Activated T-helper 1 cell treated with anti-CD3 and anti-CD28 coated beads, Interleukin-2, amount 50 U/mL, for 16 hours (primary cell): Measurements from ENCODE around the gene SFRP2.

Source experiments
- DNase-seq, 2 donors: peaks; one replicate each; pipeline ENCODE4 v3.0.0-alpha.2; 2020; ENCODE audit warnings: low read depth in 1 of 2, low spot score in 1 of 2

SFRP2 gene

GRCh38 chr4:153773236-153773690, 15.6 kb downstream of the SFRP2 start:
- no peak for DNase-seq

DNA sequence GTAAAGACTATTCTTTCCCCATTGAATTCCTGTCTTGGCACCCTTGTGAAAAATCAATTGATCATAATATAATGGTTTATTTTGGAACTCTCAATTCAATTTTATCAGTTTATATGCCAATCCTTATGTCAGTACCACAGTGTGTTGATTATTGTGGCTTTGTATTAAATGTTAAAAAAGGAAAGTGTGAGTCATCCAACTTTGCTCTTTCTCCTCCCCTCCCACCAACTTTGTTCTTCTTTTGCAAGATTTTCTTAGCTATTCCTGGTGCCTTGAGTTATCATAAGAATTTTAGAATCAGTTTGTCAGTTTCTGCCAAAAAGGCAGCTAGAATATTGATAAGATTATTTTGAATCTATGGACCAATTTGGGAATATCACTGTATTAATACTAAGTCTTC, 17.8 kb downstream of the SFRP2 start:
- DNase-seq: no peak

DNA sequence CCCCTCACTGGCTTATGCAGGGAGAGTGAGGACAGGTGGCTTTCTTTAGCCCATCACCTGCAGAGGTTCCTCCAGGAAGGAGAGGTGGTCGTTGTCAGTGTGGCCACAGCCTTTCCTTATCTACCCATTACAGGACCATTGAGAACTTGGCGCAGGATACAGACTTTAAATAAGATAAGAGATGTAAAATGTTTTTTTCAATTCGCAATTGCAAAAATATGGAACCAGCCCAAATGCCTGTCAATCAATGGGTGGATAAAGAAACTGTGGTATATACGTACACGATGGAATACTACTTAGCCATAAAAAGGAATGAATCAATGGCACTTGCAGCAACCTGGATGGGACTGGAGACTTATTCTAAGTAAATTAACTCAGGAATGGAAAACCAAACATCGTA, 22.1 kb downstream of the SFRP2 start:
- DNase-seq: no peak

DNA sequence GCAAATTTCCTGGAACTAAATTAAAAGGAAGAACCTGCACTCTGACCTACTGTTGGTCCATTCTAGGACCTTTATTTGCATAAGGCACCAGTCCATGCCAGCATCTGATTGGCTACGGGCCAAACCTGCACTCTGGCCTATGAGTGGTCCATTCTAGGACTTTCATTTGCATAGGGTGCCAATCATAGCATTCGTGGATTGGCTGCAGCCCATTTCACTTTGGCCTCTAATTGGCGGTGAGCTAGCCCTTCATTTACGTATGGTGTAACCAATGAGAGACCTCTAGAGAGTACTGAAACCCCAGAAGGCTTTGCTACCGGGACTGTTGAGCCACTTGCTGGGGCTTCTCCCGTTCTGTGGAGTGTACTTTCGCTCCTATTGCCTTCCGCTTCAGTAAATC, 23.0 kb downstream of the SFRP2 start:
- DNase-seq: no peak

DNA sequence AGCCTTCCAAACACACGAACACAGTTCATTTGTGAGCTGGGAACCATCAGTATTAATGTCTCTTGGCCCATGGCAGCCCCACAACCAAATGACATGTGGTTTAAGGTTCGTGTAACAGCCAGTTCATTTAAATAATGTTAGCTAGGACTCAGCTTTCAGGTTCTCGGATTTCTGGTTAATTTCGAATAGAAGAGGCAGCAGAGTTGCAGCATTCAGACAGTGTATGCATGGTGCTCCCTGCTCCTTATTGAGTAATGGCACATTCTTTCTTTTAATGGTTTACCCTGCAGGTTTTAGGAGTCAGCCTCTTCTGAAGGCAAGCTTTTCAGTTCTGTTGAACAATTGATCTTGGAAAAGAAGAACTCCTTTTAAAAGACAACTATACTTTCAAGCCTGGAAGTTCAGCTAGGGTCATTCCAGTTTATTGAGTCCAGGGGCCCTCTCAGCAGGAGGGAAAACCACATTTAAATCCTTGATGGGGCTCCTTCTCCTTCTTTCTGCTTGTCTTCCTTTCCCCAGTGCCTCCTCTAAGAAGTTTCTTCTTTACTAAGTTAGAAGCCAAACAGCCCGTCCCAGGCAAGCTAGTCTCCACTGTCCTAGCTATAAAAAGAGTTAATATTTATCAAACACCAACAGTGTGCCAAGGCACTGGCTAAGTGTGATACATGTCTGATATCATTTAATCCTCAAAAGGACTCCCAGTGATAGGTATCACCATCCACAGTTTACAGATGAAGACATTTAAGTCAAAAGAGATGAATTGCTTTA, 24.1 kb downstream of the SFRP2 start:
- DNase-seq: no peak

GRCh38 chr4:153763404-153763803, 25.5 kb downstream of the SFRP2 start:
- DNase-seq: no peak

- DNase-seq: no peak
These were observed 29.2 kb downstream of the SFRP2 start, which contains the start of gene RNF175 for GRCh38 chr4:153759407-153760316. Gene RNF175, minus strand, starts transcription at chr4:153760024. Its CDS starts 162 bp downstream, at chr4:153759862.

GRCh38 chr4:153758688-153759406, 30.0 kb downstream of the SFRP2 start:
- DNase-seq: no peak

DNA sequence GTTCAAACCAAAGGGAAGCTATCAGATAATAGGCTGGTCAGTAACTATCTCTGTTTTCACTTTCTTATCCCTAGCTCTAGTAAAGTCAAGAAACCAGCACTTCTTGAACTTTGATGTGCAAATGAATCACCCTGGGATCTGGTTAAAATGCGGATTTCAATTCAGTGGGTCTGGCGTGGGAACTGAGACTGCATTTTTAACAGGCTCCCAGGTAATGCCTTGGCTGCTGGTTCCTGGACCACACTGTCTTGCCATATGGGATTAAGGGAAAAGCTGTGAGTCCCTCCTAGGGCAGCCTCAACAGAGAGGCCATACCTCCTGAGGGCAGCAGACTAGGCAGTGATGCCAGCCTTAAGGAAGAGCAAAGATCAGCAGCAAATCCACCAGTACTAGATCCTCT, 30.7 kb downstream of the SFRP2 start:
- no peak for DNase-seq

DNA sequence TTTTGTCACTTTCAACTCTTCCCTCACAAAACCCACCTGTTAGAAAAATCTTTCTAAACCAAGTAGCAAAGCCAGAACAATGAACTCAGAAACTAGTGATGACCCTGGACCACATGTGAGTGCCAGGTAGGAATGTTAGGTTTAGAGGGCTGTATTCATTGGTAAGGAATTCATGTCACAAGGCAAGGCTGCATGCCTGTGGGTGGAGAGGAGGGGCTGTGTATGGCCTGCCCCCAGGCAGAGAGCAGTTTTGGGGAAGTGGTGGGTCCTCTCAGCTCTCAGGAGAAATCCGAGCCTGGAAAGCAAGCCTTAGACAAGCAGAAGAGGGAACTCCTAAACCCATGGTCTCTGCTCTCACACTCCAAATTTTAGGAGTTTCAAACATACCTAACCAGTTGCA, 31.5 kb downstream of the SFRP2 start:
- DNase-seq: no peak

DNA sequence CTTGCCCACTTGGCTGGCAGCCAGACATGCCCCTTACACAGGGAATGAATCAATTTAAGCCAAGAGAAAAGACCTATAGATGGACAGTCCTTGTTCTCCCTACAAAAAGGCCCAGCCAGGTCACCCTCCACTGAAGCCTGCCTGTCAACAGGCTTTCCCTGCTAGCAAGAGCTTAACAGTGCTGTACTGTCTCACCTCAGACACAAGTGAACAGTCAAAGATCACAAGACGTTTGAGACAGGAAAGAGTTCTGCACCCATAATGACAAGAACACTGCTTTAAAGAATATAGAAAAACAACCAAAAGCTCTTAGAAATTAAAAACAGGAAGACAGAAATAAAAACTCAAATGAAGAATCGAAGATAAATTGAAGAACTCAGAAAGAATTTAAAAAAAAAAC, 33.7 kb downstream of the SFRP2 start:
- DNase-seq: no peak

GRCh38 chr4:153750197-153750817, 38.6 kb downstream of the SFRP2 start:
- DNase-seq: peak in 1 of 2 donors; percentile 26

DNA sequence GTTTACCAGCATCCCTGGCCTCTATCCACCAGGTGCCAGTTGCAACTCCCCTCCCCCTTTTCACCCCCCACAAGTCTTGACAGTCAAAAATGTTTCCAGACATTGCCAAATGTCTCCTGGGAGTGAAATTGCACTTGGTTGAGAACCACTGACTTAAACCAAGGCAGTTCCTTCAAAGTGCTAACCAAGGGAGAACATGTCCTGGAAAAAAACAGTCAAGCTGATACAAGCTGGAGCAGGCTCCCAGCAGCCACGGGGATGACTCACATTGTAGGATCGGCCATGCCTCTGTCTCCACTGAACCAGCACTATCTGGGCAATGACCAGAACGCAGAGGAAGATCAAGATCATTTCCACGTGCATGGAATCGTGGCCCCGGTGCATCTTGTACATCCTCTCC, 40.5 kb downstream of the SFRP2 start:
- no peak for DNase-seq

- no peak for DNase-seq
These were observed 41.4 kb downstream of the SFRP2 start for GRCh38 chr4:153747406-153747955.

- DNase-seq: no peak
These were observed 43.2 kb downstream of the SFRP2 start for GRCh38 chr4:153745651-153746050.

GRCh38 chr4:153741541-153741940, 47.3 kb downstream of the SFRP2 start:
- no peak for DNase-seq

- no peak for DNase-seq
These were observed 52.9 kb downstream of the SFRP2 start for GRCh38 chr4:153735906-153736461.

DNA sequence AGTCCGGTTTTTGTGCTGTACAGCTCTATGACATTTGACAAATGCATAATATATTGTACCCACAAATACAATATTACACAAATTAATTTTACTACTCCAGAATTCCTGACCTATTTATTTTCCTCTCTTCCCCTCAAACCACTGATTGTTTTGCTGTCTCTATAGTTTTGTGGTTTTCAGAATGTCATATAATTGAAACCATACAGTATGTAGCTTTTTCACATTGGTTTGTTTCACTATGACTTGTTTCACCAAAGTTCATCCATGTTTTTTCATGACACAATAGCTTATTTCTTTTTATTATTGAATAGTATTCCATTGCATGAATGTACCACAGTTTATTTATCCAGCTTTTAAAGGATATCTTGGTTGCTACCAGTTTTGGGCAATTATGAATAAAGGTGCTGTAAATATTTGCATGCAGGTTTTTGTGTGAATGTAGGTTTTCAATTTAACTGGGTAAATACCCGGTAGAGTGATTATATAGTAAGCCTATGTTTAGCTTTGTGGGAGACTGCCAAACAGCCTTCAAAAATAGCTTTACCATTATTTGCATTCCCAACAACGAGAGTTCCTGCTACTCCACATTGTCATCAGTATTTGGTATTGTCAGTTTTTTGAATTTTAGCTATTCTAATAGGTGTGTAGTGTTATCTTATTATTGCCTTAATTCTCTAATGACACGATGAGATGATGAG, 55.0 kb downstream of the SFRP2 start:
- no peak for DNase-seq

DNA sequence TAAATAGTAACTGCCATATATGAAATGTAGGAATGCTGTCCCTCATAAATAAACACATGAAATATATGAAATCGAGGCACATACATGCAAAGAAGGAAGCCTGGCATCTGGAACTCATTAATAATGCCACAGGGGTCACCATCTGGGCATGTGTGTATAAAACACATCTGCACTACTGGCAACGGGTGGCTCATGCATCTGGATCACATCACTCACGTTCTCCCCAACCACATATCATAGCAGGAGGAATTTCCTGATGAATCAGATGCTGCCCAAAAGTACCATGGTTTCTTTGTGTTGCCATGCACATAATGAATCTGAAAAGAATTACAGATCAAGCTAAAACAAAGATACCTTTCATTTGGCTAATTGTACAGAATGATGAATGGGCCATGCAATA, 57.6 kb downstream of the SFRP2 start:
- no peak for DNase-seq
